Neural progenitor cell (in vitro differentiated cells): ENCODE measurements around the gene ST3GAL4. TPM values are rescaled to one million over a fixed set of nuclear protein-coding genes. Genes with fewer than 3 reads are reported as not detected.

ENCODE experiments used
- DNase-seq: peaks from one replicate; pipeline ENCODE4 v3.0.0-alpha.2; 2016; ENCODE audit warnings: low spot score
- H2AFZ ChIP-seq: fragments of 200-600 bp; sonication (generic); replicated peaks from 2 replicates; pipeline ENCODE4 v1.6.1; 2016; ENCODE audit warnings: antibody characterized with exemption
- H3F3A ChIP-seq: fragments of 200-600 bp; sonication (generic); 2 replicates; pipeline ENCODE4 v1.6.1; 2016; ENCODE audit warnings: antibody characterized with exemption, low read depth
- H3K27ac ChIP-seq: fragments of 200-600 bp; sonication (generic); 2 replicates; pipeline ENCODE4 v1.5.1; 2016; ENCODE audit warnings: mild to moderate bottlenecking
- H3K27me3 ChIP-seq: fragments of 200-600 bp; sonication (generic); 2 replicates; pipeline ENCODE4 v1.6.1; 2016; ENCODE audit warnings: mild to moderate bottlenecking, moderate library complexity
- H3K36me3 ChIP-seq: fragments of 200-600 bp; sonication (generic); 2 replicates; pipeline ENCODE4 v1.5.1; 2016
- H3K4me1 ChIP-seq: fragments of 200-600 bp; sonication (generic); 2 replicates; pipeline ENCODE4 v1.6.1; 2016; ENCODE audit warnings: mixed run types
- H3K4me2 ChIP-seq: fragments of 200-600 bp; sonication (generic); 2 replicates; pipeline ENCODE4 v1.6.1; 2016
- H3K4me3 ChIP-seq: fragments of 200-600 bp; sonication (generic); 2 replicates; pipeline ENCODE4 v1.5.1; 2016
- H3K79me2 ChIP-seq: fragments of 200-600 bp; sonication (generic); 2 replicates; pipeline ENCODE4 v1.6.1; 2016; ENCODE audit warnings: low read depth
- H3K9ac ChIP-seq: fragments of 200-600 bp; sonication (generic); 2 replicates; pipeline ENCODE4 v1.6.1; 2016
- H3K9me3 ChIP-seq: fragments of 200-600 bp; sonication (generic); 2 replicates; pipeline ENCODE4 v1.5.1; 2016; ENCODE audit warnings: low read depth
- H4K20me1 ChIP-seq: fragments of 200-600 bp; sonication (generic); 2 replicates; pipeline ENCODE4 v1.6.1; 2016; ENCODE audit warnings: low read depth
- H3K27ac Mint-ChIP-seq: 3 replicates; pipeline ENCODE4 v1.8.0; 2021; ENCODE audit warnings: mixed read lengths
- H3K27me3 Mint-ChIP-seq: 2 replicates; pipeline ENCODE4 v1.8.0; 2022; ENCODE audit warnings: low read depth, mild to moderate bottlenecking, inconsistent platforms, moderate library complexity, mixed read lengths; ENCODE audit not compliant: insufficient read depth
- H3K36me3 Mint-ChIP-seq: 3 replicates; pipeline ENCODE4 v1.8.0; 2021; ENCODE audit warnings: mixed read lengths
- H3K4me1 Mint-ChIP-seq: 3 replicates; pipeline ENCODE4 v1.8.0; 2021; ENCODE audit warnings: mixed read lengths
- H3K4me3 Mint-ChIP-seq: 3 replicates; pipeline ENCODE4 v1.8.0; 2021; ENCODE audit warnings: mild to moderate bottlenecking, moderate library complexity, mixed read lengths
- H3K9me3 Mint-ChIP-seq: 3 replicates; pipeline ENCODE4 v1.8.0; 2020; ENCODE audit warnings: mixed read lengths
- EZH2 ChIP-seq: fragments of 200-600 bp; sonication (generic); IDR thresholded peaks from 2 replicates; pipeline ENCODE4 v1.6.1; 2017; ENCODE audit warnings: antibody characterized with exemption, mild to moderate bottlenecking, moderate library complexity
- EZH2phosphoT487 ChIP-seq: fragments of 200-600 bp; sonication (generic); IDR thresholded peaks from 2 replicates; pipeline ENCODE4 v1.6.1; 2017; ENCODE audit warnings: antibody characterized with exemption
- total RNA-seq: library from RNA; depleted of rRNA; stranded (reverse); fragments of >200 nt; gene quantifications from 2 replicates; pipeline ENCODE4 v1.2.3, GENCODE V29; 2015; ENCODE audit warnings: low replicate concordance
- TF ChIP-seq, protein P1 (sequence below): fragments of 200-600 bp; sonication (generic); IDR thresholded peaks from 2 replicates; pipeline ENCODE4 v1.5.1; 2017; ENCODE audit warnings: antibody characterized with exemption, mild to moderate bottlenecking

ST3GAL4 gene
- total RNA-seq, 1 donor from 2014 or later = 13.0 TPM

GRCh38 chr11:126311401-126312291, 43.8 kb upstream of the ST3GAL4 start:
- Mint-ChIP-seq H3K4me3 (no peak overlapping the region), H3K36me3 (peaks cover 10% of the 10 kb centered on the region), H3K4me1 (peaks cover 5% of the 10 kb centered on the region), H3K27me3 (peaks cover 2% of the 10 kb centered on the region), H3K27ac (no peak overlapping the region), H3K9me3 (peaks cover 4% of the 10 kb centered on the region)
- Histone ChIP-seq H4K20me1 (no peaks in the 10 kb centered on the region), H2AFZ (no peak overlapping the region), H3K27ac (no peak overlapping the region), H3K4me1 (no peaks in the 10 kb centered on the region), H3K4me2 (no peak overlapping the region), H3K27me3 (no peaks in the 10 kb centered on the region), H3K9ac (no peak overlapping the region), H3K79me2 (no peaks in the 10 kb centered on the region), H3K4me3 (no peak overlapping the region), H3K9me3 (no peaks in the 10 kb centered on the region), H3F3A (no peaks in the 10 kb centered on the region), H3K36me3 (no peaks in the 10 kb centered on the region)
- DNase-seq = no peak
- TF ChIP-seq EZH2phosphoT487 (no peak), EZH2 (no peak)
- TF ChIP-seq, protein P1, sequence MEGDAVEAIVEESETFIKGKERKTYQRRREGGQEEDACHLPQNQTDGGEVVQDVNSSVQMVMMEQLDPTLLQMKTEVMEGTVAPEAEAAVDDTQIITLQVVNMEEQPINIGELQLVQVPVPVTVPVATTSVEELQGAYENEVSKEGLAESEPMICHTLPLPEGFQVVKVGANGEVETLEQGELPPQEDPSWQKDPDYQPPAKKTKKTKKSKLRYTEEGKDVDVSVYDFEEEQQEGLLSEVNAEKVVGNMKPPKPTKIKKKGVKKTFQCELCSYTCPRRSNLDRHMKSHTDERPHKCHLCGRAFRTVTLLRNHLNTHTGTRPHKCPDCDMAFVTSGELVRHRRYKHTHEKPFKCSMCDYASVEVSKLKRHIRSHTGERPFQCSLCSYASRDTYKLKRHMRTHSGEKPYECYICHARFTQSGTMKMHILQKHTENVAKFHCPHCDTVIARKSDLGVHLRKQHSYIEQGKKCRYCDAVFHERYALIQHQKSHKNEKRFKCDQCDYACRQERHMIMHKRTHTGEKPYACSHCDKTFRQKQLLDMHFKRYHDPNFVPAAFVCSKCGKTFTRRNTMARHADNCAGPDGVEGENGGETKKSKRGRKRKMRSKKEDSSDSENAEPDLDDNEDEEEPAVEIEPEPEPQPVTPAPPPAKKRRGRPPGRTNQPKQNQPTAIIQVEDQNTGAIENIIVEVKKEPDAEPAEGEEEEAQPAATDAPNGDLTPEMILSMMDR = no peak

DNA sequence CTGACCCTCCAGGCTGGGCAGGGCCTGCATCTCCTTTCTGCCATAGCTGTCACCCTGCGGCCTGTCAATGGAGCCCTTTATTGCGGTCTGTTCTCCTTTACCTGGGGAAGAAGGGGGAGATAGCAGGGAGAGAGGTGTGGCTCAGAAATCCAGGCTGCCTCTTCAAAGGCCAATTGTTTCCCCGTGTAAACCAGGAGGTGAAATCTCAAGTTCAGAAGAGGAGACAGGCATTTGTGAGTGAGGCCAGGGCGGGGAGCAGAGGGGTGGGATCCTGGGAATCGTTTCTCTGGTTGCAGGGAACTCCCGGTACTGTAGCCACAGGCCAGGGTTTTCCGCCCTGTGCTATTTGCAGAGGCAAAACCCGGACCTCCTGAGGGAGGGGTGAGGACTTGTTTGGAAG, 42.5 kb upstream of the ST3GAL4 start:
- H2AFZ ChIP-seq = no peak overlapping the region

DNA sequence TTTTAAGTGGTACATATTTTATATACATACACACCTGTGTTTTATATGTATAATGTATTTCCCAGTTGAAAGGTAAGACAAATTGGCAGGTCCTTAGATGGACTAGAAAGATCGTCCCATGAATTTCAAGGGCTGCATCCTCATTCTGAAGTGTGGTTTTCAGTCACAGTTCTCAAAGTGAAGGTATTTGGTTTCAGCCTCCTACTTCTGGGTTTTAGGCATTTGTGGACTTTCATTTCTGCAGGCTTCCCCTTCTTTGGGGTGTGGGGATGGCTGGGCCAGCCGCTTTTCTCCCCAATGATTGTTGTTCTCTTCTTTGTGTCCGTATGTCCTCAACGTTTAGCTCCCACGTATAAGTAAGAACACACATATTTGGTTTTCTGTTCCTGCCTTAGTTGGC, 41.7 kb upstream of the ST3GAL4 start:
- no peak overlapping the region for H3K27ac ChIP-seq
- H4K20me1 ChIP-seq = no peaks in the 10 kb centered on the region
- H3K9ac ChIP-seq = no peak overlapping the region
- TF ChIP-seq EZH2phosphoT487 (no peak), EZH2 (no peak)
- TF ChIP-seq, protein P1 = no peak
- DNase-seq = no peak
- no peaks in the 10 kb centered on the region for H3K79me2 ChIP-seq
- no peak overlapping the region for H3K4me3 ChIP-seq
- H3K4me3 Mint-ChIP-seq = no peak overlapping the region
- H3K36me3 Mint-ChIP-seq = peaks cover 8% of the 10 kb centered on the region
- peaks cover 2% of the 10 kb centered on the region for H3K27me3 Mint-ChIP-seq
- H3F3A ChIP-seq = no peaks in the 10 kb centered on the region
- no peak overlapping the region for H2AFZ ChIP-seq
- H3K4me1 Mint-ChIP-seq = peaks cover 7% of the 10 kb centered on the region
- H3K4me1 ChIP-seq = no peaks in the 10 kb centered on the region
- H3K9me3 ChIP-seq = no peaks in the 10 kb centered on the region
- peaks cover 4% of the 10 kb centered on the region for H3K9me3 Mint-ChIP-seq
- H3K27me3 ChIP-seq = no peaks in the 10 kb centered on the region
- H3K36me3 ChIP-seq = no peaks in the 10 kb centered on the region
- no peak overlapping the region for H3K4me2 ChIP-seq
- H3K27ac Mint-ChIP-seq = no peak overlapping the region

More for the DNA sequence above, 42.5 kb upstream of the ST3GAL4 start:
- no peak for DNase-seq
- no peaks in the 10 kb centered on the region for H3K9me3 ChIP-seq
- H3K36me3 ChIP-seq = no peaks in the 10 kb centered on the region
- H3K4me1 Mint-ChIP-seq = peaks cover 4% of the 10 kb centered on the region
- H3K36me3 Mint-ChIP-seq = peaks cover 8% of the 10 kb centered on the region
- no peak overlapping the region for H3K4me3 Mint-ChIP-seq
- no peak for TF ChIP-seq EZH2phosphoT487
- no peak for TF ChIP-seq EZH2
- TF ChIP-seq, protein P1 = no peak
- peak overlapping the region; percentile 78 for H3K27ac Mint-ChIP-seq
- no peaks in the 10 kb centered on the region for H3K4me1 ChIP-seq
- no peak overlapping the region for H3K4me3 ChIP-seq
- H3K79me2 ChIP-seq = no peaks in the 10 kb centered on the region
- no peak overlapping the region for H3K27ac ChIP-seq
- H3F3A ChIP-seq = no peaks in the 10 kb centered on the region
- peaks cover 4% of the 10 kb centered on the region for H3K9me3 Mint-ChIP-seq
- no peak overlapping the region for H3K4me2 ChIP-seq
- H3K27me3 Mint-ChIP-seq = peaks cover 2% of the 10 kb centered on the region
- no peaks in the 10 kb centered on the region for H3K27me3 ChIP-seq
- no peak overlapping the region for H3K9ac ChIP-seq
- no peaks in the 10 kb centered on the region for H4K20me1 ChIP-seq
